Glutamatergic neuron (in vitro differentiated cells): ENCODE results near the gene LCK. TPM values are rescaled to one million over a fixed set of nuclear protein-coding genes. Genes with fewer than 3 reads are reported as not detected.
"Not testable (repeated sequence)": the region's sequence is repeated elsewhere in the genome, so short reads cannot be mapped to it uniquely, and the experiment has no call there.

Experiments
- DNase-seq: peaks from one replicate; pipeline ENCODE4 v3.0.0; 2022
- H3K27ac Mint-ChIP-seq: one replicate; pipeline ENCODE4 v1.8.0; 2020; ENCODE audit warnings: mild to moderate bottlenecking, mixed read lengths, inconsistent platforms; ENCODE audit not compliant: unreplicated experiment
- H3K27me3 Mint-ChIP-seq: one replicate; pipeline ENCODE4 v1.8.0; 2020; ENCODE audit warnings: mild to moderate bottlenecking, moderate library complexity, mixed read lengths, inconsistent platforms; ENCODE audit not compliant: unreplicated experiment
- H3K36me3 Mint-ChIP-seq: one replicate; pipeline ENCODE4 v1.8.0; 2020; ENCODE audit warnings: mild to moderate bottlenecking, mixed read lengths, inconsistent platforms; ENCODE audit not compliant: unreplicated experiment
- H3K4me1 Mint-ChIP-seq: one replicate; pipeline ENCODE4 v1.8.0; 2020; ENCODE audit warnings: mild to moderate bottlenecking, low read depth, mixed read lengths, inconsistent platforms; ENCODE audit not compliant: unreplicated experiment
- H3K4me3 Mint-ChIP-seq: one replicate; pipeline ENCODE4 v1.8.0; 2020; ENCODE audit warnings: mild to moderate bottlenecking, mixed read lengths, inconsistent platforms; ENCODE audit not compliant: unreplicated experiment
- H3K9me3 Mint-ChIP-seq: one replicate; pipeline ENCODE4 v1.8.0; 2020; ENCODE audit warnings: mild to moderate bottlenecking, moderate library complexity, mixed read lengths, inconsistent platforms; ENCODE audit not compliant: unreplicated experiment
- total RNA-seq: library from RNA; stranded (reverse); fragmentation: NEBNext Ultra II Directional; extraction: Animal tissue kit (Norgen Biotek cat#: 25700); gene quantifications from one replicate; pipeline ENCODE4 v1.2.1, GENCODE V29; 2021; ENCODE audit not compliant: unreplicated experiment
- TF ChIP-seq, protein P1 (sequence below): fragments of 200-600 bp; sonication (generic); IDR thresholded peaks from one replicate; pipeline ENCODE4 v1.5.0; 2021; ENCODE audit not compliant: partially characterized antibody, unreplicated experiment

The LCK gene
- total RNA-seq, 1 donor from 2014 or later: 0.37 TPM

DNA sequence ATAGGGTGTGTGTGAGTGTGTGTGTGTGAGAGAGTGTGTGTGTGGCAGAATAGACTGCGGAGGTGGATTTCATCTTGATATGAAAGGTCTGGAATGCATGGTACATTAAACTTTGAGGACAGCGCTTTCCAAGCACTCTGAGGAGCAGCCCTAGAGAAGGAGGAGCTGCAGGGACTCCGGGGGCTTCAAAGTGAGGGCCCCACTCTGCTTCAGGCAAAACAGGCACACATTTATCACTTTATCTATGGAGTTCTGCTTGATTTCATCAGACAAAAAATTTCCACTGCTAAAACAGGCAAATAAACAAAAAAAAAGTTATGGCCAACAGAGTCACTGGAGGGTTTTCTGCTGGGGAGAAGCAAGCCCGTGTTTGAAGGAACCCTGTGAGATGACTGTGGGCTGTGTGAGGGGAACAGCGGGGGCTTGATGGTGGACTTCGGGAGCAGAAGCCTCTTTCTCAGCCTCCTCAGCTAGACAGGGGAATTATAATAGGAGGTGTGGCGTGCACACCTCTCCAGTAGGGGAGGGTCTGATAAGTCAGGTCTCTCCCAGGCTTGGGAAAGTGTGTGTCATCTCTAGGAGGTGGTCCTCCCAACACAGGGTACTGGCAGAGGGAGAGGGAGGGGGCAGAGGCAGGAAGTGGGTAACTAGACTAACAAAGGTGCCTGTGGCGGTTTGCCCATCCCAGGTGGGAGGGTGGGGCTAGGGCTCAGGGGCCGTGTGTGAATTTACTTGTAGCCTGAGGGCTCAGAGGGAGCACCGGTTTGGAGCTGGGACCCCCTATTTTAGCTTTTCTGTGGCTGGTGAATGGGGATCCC lies 22.5 kb downstream of the LCK start:
- Mint-ChIP-seq H3K36me3 (peaks cover 4% of the 10 kb centered on the region), H3K4me1 (no peaks in the 10 kb centered on the region), H3K27ac (no peak overlapping the region), H3K4me3 (no peak overlapping the region), H3K9me3 (peaks cover 2% of the 10 kb centered on the region), H3K27me3 (peaks cover 3% of the 10 kb centered on the region)
- no peak for DNase-seq
- TF ChIP-seq, protein P1, sequence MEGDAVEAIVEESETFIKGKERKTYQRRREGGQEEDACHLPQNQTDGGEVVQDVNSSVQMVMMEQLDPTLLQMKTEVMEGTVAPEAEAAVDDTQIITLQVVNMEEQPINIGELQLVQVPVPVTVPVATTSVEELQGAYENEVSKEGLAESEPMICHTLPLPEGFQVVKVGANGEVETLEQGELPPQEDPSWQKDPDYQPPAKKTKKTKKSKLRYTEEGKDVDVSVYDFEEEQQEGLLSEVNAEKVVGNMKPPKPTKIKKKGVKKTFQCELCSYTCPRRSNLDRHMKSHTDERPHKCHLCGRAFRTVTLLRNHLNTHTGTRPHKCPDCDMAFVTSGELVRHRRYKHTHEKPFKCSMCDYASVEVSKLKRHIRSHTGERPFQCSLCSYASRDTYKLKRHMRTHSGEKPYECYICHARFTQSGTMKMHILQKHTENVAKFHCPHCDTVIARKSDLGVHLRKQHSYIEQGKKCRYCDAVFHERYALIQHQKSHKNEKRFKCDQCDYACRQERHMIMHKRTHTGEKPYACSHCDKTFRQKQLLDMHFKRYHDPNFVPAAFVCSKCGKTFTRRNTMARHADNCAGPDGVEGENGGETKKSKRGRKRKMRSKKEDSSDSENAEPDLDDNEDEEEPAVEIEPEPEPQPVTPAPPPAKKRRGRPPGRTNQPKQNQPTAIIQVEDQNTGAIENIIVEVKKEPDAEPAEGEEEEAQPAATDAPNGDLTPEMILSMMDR: no peak

DNA sequence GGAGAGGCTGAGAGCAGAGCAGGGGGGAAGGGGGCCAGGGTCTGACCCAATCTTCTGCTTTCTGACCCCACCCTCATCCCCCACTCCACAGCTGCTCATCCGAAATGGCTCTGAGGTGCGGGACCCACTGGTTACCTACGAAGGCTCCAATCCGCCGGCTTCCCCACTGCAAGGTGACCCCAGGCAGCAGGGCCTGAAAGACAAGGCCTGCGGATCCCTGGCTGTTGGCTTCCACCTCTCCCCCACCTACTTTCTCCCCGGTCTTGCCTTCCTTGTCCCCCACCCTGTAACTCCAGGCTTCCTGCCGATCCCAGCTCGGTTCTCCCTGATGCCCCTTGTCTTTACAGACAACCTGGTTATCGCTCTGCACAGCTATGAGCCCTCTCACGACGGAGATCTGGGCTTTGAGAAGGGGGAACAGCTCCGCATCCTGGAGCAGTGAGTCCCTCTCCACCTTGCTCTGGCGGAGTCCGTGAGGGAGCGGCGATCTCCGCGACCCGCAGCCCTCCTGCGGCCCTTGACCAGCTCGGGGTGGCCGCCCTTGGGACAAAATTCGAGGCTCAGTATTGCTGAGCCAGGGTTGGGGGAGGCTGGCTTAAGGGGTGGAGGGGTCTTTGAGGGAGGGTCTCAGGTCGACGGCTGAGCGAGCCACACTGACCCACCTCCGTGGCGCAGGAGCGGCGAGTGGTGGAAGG lies 23.7 kb downstream of the LCK start:
- no peaks in the 10 kb centered on the region for H3K4me1 Mint-ChIP-seq
- peaks cover 3% of the 10 kb centered on the region for H3K27me3 Mint-ChIP-seq
- DNase-seq: no peak
- H3K4me3 Mint-ChIP-seq: no peak overlapping the region
- TF ChIP-seq, protein P1: no peak
- peaks cover 2% of the 10 kb centered on the region for H3K9me3 Mint-ChIP-seq
- H3K27ac Mint-ChIP-seq: no peak overlapping the region
- H3K36me3 Mint-ChIP-seq: peaks cover 12% of the 10 kb centered on the region

DNA sequence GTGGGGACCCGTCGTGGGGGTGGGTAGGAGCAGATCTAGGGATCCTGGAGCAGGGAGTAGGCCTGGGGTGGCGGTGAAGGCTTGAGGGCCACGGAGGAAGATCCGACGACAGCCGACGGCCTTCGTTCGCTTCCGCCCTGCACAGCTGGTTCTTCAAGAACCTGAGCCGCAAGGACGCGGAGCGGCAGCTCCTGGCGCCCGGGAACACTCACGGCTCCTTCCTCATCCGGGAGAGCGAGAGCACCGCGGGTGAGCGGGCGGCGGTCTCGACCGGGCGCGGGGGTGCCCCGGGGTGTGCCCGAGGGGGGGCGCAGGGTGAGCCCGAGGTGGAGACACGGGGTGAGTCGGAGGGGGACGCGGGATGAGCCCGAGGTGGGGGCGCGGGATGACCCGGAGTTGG lies 24.4 kb downstream of the LCK start:
- no peaks in the 10 kb centered on the region for H3K4me1 Mint-ChIP-seq
- peaks cover 2% of the 10 kb centered on the region for H3K9me3 Mint-ChIP-seq
- TF ChIP-seq, protein P1: no peak
- H3K27me3 Mint-ChIP-seq: peaks cover 3% of the 10 kb centered on the region
- DNase-seq: peak; percentile 29
- H3K36me3 Mint-ChIP-seq: peaks cover 12% of the 10 kb centered on the region
- no peak overlapping the region for H3K4me3 Mint-ChIP-seq
- no peak overlapping the region for H3K27ac Mint-ChIP-seq

DNA sequence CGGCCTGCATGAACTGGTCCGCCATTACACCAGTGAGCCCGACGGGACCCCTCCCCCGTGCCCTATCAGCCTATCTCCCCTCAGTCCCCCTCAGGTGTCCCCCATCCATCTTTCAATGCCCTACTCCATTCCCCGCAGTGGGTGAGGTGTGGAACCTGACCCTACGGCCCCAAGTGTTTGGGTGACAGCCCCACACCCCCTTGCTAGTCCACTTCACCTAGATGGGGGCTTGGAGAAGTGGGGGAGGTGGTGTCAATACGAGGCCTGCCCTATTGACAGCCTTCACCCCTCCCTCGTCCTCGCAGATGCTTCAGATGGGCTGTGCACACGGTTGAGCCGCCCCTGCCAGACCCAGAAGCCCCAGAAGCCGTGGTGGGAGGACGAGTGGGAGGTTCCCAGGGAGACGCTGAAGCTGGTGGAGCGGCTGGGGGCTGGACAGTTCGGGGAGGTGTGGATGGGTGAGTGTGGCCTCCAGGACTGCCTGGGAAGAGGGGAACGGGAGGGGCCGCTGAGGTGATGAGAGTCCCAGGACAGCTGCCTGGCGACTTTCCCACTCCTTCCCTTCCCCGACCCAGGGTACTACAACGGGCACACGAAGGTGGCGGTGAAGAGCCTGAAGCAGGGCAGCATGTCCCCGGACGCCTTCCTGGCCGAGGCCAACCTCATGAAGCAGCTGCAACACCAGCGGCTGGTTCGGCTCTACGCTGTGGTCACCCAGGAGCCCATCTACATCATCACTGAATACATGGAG lies 25.1 kb downstream of the LCK start:
- Mint-ChIP-seq H3K27ac (no peak overlapping the region), H3K27me3 (peaks cover 3% of the 10 kb centered on the region), H3K4me1 (no peaks in the 10 kb centered on the region), H3K36me3 (peaks cover 12% of the 10 kb centered on the region), H3K4me3 (no peak overlapping the region), H3K9me3 (peaks cover 2% of the 10 kb centered on the region)
- DNase-seq: no peak
- TF ChIP-seq, protein P1: no peak

DNA sequence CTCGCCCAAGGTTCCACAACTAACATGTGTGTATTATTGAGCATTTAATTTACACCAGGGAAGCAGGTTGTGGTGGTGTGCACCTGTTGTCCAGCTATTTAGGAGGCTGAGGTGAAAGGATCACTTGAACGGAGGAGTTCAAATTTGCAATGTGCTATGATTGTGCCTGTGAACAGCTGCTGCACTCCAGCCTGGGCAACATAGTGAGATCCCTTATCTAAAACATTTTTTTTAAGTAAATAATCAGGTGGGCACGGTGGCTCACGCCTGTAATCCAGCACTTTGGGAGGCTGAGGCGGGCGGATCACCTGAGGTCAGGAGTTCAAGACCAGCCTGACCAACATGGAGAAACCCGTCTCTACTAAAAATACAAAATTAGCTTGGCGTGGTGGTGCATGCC lies 33.7 kb downstream of the LCK start:
- not testable (repeated sequence) for DNase-seq, H3K36me3 Mint-ChIP-seq, H3K4me3 Mint-ChIP-seq, H3K9me3 Mint-ChIP-seq, H3K4me1 Mint-ChIP-seq, H3K27ac Mint-ChIP-seq, H3K27me3 Mint-ChIP-seq
